ENCODE measurements around the gene FHIP1A.

DNA sequence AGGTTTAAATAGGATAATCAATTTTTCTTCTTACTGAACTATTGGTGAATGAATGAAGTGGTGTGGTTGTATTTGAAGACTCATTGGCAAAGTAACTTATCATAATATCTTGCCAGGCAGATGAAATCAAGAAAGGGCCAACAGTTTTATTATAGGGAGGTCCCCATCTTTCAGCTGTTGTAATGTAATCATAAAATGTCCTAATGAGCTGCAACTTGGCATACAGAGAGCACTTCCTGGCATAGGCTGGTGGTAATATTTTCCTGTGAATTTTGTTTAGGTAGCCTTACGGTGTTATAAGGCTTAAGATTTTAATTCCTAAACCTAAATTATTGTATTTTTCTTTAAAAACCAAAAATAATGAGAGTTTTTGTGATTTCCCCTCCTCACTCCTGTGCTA is 17.5 kb downstream of the FHIP1A start:
- TF ChIP-seq, protein P1, sequence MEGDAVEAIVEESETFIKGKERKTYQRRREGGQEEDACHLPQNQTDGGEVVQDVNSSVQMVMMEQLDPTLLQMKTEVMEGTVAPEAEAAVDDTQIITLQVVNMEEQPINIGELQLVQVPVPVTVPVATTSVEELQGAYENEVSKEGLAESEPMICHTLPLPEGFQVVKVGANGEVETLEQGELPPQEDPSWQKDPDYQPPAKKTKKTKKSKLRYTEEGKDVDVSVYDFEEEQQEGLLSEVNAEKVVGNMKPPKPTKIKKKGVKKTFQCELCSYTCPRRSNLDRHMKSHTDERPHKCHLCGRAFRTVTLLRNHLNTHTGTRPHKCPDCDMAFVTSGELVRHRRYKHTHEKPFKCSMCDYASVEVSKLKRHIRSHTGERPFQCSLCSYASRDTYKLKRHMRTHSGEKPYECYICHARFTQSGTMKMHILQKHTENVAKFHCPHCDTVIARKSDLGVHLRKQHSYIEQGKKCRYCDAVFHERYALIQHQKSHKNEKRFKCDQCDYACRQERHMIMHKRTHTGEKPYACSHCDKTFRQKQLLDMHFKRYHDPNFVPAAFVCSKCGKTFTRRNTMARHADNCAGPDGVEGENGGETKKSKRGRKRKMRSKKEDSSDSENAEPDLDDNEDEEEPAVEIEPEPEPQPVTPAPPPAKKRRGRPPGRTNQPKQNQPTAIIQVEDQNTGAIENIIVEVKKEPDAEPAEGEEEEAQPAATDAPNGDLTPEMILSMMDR (IDR thresholded peaks at IDR 0.05; ENCODE audit: low read length): no peak
- TF ChIP-seq EZH2 (optimal IDR thresholded peaks at IDR 0.05; ENCODE audit: low read depth, low read length): no peak
- TF ChIP-seq EZH2phosphoT487 (IDR thresholded peaks at IDR 0.05; ENCODE audit: low read length): no peak

Measured in MM.1S (cell line).